ENCODE measurements around the gene DLGAP4. TPM values are rescaled to one million over a fixed set of nuclear protein-coding genes. Genes with fewer than 3 reads are reported as not detected.

The DLGAP4 gene
- polyA plus RNA-seq, 1 experiment, result 34.9 TPM

DNA sequence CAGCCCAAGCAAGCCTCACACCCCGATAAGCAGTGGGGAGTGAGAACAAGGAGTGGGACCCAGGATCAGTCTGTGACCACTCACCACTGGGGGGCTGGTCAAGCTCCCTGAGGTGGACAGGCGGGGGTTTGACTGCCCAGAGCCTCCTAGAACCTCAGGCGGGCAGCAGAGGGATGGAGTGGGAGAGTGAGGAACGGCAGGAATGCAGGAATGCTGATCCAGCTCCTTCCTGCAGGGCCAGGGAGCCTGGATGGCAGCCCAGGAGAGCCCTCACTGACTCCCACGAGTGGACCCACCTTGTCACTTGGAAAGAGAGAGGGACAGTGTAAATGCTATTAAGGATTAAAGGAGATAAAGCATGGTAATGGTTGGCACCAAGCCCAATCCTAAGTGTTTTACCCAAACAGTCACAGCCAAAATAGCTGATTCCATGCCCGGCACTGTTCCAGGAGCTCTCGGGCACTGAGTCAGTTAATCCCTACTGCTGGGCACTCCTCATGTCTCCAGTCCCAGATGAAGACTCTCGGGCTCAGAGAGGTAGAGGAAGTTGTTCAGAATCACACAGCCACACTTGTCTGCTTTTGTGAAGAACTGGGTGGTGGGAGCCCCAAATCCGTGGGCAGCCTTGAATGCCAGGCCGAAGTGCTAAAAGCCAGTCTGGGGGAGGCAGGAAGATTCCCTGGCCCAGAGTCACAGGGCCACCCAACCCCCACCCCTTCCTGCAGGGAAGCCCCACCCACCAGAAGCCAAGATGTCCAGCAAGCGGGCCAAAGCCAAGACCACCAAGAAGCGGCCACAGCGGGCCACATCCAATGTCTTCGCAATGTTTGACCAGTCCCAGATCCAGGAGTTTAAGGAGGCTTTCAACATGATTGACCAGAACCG lies 238.2 kb downstream of the DLGAP4 start:
- ChIA-PET POLR2A (interaction anchor here (0.6 kb wide), 1 partner anchor 9 kb away, joined by 3 read pairs; no protein-coding TSS in a partner anchor), CTCF (interaction anchor here (1.1 to 3.7 kb wide), 3 partner anchors 9 to 95 kb away, joined by 3 to 15 read pairs (median 3); partner anchors contain the start of gene RAB5IF)
- DNase-seq (ENCODE audit: low read depth), result peak; percentile 22
- Histone ChIP-seq H3K4me3 (ENCODE audit: low read depth, low read length) (peak overlapping the region; percentile 99), H3K36me3 (ENCODE audit: control insufficient read depth, insufficient read depth, low read length) (peaks cover 38% of the 10 kb centered on the region), H3K27me3 (ENCODE audit: control insufficient read depth, insufficient read depth, low read length) (no peaks in the 10 kb centered on the region)
- TF ChIP-seq, protein P1, sequence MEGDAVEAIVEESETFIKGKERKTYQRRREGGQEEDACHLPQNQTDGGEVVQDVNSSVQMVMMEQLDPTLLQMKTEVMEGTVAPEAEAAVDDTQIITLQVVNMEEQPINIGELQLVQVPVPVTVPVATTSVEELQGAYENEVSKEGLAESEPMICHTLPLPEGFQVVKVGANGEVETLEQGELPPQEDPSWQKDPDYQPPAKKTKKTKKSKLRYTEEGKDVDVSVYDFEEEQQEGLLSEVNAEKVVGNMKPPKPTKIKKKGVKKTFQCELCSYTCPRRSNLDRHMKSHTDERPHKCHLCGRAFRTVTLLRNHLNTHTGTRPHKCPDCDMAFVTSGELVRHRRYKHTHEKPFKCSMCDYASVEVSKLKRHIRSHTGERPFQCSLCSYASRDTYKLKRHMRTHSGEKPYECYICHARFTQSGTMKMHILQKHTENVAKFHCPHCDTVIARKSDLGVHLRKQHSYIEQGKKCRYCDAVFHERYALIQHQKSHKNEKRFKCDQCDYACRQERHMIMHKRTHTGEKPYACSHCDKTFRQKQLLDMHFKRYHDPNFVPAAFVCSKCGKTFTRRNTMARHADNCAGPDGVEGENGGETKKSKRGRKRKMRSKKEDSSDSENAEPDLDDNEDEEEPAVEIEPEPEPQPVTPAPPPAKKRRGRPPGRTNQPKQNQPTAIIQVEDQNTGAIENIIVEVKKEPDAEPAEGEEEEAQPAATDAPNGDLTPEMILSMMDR (IDR thresholded peaks at IDR 0.05; ENCODE audit: insufficient read depth, low read depth, low read length), result no peak

DNA sequence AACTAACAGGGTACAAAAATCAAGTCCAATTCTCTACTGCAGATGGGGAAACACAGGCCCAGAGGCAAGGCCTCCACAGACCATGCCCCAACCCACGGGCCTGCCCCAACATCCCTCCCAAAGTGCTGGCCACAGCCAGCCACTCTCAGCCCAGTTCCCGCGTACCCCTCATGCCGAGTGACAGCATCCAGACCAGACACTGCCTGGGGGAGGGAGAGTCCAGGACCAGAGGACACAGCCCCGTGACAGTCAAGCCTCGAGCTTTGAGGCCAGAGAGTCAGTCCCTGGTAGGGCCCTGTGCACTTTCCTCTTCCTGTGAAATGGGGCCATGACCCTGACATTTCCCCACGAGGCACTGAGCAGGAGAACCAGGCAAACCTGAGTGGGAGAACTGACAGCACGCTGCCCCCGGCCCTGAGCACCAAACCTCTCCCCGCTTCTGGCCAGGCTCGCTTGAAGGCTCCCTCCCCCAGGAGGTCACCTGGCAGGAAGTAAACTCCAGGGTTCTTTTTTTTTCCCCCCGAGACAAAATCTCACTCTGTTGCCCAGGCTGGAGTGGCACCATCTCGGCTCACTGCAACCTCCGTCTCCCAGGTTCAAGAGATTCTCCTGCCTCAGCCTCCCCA lies 240.1 kb downstream of the DLGAP4 start:
- ChIA-PET POLR2A (no interaction called here), CTCF (interaction anchor here (1.4 kb wide), 1 partner anchor 59 kb away, joined by 4 read pairs; no protein-coding TSS in a partner anchor)
- Histone ChIP-seq H3K4me3 (ENCODE audit: low read depth, low read length) (no peak overlapping the region), H3K36me3 (ENCODE audit: control insufficient read depth, insufficient read depth, low read length) (peaks cover 41% of the 10 kb centered on the region), H3K27me3 (ENCODE audit: control insufficient read depth, insufficient read depth, low read length) (no peaks in the 10 kb centered on the region)
- DNase-seq (ENCODE audit: low read depth), result no peak
- TF ChIP-seq, protein P1 (IDR thresholded peaks at IDR 0.05; ENCODE audit: insufficient read depth, low read depth, low read length), result no peak

DNA sequence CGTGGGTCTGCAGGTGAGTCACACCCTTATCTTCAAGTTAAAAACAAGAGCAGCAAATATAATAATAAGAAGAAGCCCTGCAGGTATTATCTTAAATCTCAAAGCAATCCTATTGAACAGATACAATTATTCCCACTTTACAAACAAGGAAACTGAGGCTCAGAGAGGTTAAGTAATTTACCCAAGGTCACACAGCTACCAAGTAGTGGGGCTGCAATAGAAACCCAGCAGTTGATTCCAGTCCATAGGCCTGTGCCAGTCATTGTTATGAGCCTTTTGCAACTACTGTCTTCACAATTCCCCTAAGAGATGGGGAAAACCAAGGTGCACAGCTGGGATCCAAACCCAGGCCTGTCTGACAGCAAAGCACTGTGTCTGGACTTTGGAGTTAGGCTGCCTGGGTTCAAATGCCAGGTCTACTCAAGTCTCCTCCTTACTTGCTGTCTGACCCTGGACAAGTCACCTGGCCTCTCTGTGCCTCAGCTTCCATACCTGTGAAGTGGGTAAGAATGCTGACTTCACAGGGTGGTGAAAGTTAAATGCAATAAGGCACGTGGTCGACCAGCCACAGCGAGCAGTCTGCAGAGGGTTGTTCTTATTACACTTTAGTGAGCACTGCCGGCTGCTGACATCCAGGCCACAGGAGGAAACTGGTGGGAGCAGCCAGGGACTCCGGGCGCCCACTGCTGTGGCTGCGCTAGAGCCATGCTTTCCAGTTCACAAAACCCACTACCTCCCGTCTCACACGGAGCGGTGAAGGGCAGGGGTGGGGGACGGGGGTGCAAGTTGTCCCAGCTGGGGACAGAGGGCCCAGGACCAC lies 241.3 kb downstream of the DLGAP4 start:
- Histone ChIP-seq H3K27me3 (ENCODE audit: control insufficient read depth, insufficient read depth, low read length) (no peaks in the 10 kb centered on the region), H3K4me3 (ENCODE audit: low read depth, low read length) (no peak overlapping the region), H3K36me3 (ENCODE audit: control insufficient read depth, insufficient read depth, low read length) (peaks cover 41% of the 10 kb centered on the region)
- TF ChIP-seq, protein P1 (IDR thresholded peaks at IDR 0.05; ENCODE audit: insufficient read depth, low read depth, low read length), result no peak
- POLR2A ChIA-PET, result interaction anchor here (0.5 kb wide), 1 partner anchor 311 kb away, joined by 3 read pairs; the partner anchor contains the start of gene AAR2
- no peak for DNase-seq (ENCODE audit: low read depth)
- CTCF ChIA-PET, result interaction anchor here (1.4 to 1.5 kb wide), 2 partner anchors 58 to 345 kb away, joined by 4 read pairs; no protein-coding TSS in a partner anchor

DNA sequence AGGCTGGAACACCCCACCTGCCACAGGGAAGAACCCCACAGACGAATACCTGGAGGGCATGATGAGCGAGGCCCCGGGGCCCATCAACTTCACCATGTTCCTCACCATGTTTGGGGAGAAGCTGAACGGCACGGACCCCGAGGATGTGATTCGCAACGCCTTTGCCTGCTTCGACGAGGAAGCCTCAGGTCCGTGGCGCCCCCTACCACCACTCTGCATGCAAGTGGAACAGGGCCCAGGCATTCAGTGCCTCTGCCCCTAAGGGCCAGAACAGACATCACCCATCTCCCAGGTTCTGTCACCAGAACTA lies 241.8 kb downstream of the DLGAP4 start:
- TF ChIP-seq, protein P1 (IDR thresholded peaks at IDR 0.05; ENCODE audit: insufficient read depth, low read depth, low read length), result peak; percentile 24
- Histone ChIP-seq H3K36me3 (ENCODE audit: control insufficient read depth, insufficient read depth, low read length) (peaks cover 41% of the 10 kb centered on the region), H3K4me3 (ENCODE audit: low read depth, low read length) (no peak overlapping the region), H3K27me3 (ENCODE audit: control insufficient read depth, insufficient read depth, low read length) (no peaks in the 10 kb centered on the region)
- DNase-seq (ENCODE audit: low read depth), result no peak
- CTCF ChIA-PET, result interaction anchor here (1.5 kb wide), 1 partner anchor 345 kb away, joined by 4 read pairs; no protein-coding TSS in a partner anchor
- POLR2A ChIA-PET, result no interaction called here
